HG03103 (cell line): ENCODE data around the gene TRIM42.

Source experiments
- ATAC-seq: cut with Tn5 transposase; IDR thresholded peaks from one replicate; pipeline ENCODE4 v1.9.1; 2021; ENCODE audit warnings: low read depth; ENCODE audit not compliant: unreplicated experiment

Gene TRIM42

GRCh38 chr3:140677764-140678163 is at the start of gene TRIM42:
TSS of gene TRIM42 (plus strand) at chr3:140678064. CDS start at chr3:140678230, 166 bp downstream.
- ATAC-seq = no peak

GRCh38 chr3:140628606-140629005 is 49.3 kb upstream of the TRIM42 start:
- no peak for ATAC-seq

DNA sequence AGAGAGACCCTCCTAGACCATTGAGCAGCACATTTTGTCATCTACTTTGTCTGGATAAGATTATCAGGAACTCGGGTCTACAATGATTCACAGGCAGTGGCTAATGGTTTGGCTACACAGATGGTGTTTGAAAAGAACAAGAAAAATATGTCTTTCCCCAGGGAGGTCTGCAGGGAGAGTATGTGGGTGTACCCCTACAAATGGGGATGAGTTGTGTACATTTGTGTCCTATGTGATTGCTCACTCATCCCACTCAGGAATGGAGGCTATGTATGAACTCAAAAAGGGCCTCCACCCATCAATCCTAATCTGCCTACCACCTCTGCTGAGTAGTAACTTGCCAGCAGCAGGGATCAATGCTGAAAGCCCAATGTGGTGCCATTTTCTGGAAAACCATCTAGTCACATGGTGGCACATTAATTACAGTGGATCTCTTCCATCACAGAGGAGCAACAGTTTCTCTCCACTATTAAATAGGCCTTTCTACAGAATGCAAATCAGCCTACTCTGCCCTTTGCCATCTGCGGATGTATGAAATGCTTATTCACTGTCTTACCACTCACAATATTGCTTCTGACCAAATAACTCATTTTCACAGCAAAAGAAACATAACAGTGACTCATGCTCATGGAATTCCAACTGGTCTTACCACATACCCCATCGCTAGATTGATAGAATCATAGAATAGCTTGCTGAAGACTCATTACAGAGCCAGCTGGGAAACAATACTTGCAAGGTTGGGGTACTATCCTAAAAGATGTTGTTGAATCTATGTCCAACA is 48.3 kb upstream of the TRIM42 start:
- ATAC-seq = no peak

DNA sequence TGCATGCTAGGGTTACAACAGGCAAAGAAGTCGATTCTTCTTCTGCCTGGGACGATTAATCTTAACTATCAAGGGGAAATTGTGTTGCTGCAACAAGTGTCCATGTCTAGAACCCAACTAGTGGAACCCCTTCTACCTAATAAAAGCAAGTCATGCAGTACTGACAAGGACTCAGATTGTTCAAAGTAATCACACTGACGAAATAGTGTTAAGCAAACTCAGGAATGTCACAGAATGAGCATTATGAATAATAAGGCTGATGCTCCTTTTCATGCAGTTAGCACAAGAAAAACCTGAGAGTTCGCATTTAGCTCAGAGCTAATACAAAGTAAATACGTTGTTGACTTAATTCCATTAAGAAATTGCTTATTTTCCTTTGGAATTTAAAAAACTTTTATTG is 47.5 kb upstream of the TRIM42 start:
- ATAC-seq = no peak

DNA sequence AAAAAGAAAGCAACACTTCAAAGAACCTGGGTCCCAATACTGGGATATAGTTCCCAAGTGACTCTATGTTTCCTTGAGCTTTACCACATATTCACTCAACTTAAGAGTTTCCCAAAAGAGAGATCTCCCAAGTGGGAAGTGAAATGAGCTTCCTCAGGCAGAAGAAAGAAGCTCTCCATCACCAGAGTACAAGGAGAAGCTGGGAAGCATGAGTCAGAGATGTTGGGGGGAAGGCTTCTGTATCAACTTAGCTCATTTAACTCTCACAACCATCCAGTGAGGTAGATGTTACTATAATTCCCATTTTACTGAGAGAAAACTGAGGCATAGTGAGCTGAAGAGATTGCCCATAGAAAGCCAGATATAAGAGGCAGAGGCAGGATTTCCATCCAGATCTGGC is 47.0 kb upstream of the TRIM42 start:
- no peak for ATAC-seq

- ATAC-seq = no peak
Observed at GRCh38 chr3:140635276-140635675, 42.6 kb upstream of the TRIM42 start.

DNA sequence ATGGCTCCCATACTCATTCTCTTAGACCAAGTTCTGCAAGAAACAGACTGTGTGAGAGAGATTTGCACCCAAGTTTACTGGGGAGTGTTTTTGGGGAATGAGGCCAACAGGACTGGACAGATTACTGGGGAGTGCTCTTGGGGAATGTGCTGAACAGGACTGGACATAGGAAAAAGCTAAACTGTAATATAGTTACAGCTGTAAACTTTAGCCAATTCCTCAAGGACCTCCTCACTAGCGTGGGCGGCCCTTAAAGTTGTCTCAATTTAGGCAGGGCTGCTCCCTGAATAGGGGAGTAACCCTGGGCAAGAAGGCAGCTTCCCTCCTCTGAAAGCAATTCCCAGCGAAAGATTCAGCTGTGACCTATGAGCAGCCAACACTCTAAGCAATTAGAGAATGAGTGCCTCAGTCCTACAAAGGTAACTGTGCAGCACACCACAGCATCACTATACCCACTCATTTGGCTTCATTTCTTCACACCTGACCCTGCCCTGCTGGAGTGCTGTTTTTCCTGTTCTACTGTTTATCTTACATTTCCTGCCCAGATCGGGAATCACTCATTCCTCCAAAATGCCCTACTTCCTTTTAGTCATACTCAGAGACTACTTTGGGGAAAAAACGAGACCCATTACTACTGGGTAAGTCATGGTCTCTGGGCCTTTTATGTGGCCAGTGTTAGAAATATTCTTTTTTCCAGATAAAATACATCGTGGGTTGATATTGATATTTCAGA is 41.3 kb upstream of the TRIM42 start:
- ATAC-seq = no peak

- no peak for ATAC-seq
Observed at GRCh38 chr3:140651287-140651686, 26.6 kb upstream of the TRIM42 start.

GRCh38 chr3:140655678-140656077 is 22.2 kb upstream of the TRIM42 start:
- ATAC-seq = no peak

DNA sequence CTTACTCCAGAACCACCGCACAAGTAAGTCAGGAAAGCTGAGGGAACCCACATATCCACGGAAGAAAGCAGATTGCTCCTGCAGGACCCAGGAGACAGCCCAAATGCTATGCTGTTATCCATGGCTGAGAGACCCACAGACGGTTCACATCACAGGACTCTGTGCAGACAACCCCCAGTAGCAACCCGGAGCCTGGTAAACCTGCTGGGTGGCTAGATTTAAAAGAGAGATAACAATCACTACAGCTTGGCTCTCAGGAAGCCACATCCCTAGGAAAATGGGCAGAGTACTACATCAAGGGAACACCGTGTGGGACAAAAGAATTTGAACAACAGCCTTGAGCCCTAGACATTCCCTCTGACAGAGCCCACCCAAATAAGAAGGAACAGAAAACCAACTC is 13.8 kb upstream of the TRIM42 start:
- ATAC-seq = no peak

DNA sequence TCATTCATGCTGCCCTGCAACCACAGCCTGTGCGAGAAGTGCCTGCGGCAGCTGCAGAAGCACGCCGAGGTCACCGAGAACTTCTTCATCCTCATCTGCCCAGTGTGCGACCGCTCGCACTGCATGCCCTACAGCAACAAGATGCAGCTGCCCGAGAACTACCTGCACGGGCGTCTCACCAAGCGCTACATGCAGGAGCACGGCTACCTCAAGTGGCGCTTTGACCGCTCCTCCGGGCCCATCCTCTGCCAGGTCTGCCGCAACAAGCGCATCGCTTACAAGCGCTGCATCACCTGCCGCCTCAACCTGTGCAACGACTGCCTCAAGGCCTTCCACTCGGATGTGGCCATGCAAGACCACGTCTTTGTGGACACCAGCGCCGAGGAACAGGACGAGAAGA is 4.7 kb downstream of the TRIM42 start:
- no peak for ATAC-seq

DNA sequence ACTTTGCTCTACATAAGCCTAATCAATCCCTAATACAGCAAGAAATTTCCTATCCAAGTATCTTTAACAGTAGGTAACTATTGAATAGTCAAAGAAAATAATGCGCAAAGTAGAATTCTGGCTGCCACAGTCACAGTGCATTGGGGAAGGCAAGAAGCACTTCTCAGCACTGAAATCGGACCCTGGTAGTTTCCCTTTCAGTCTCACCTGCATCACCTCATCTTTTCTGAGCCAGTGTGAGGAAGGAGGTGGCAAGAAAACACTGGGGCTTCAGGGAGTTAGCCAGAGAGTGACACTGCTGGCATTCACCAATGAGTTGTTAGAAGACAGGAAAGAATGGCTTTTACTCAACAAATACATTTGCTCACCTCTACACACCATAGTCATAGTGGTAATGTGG is 8.3 kb downstream of the TRIM42 start:
- no peak for ATAC-seq

DNA sequence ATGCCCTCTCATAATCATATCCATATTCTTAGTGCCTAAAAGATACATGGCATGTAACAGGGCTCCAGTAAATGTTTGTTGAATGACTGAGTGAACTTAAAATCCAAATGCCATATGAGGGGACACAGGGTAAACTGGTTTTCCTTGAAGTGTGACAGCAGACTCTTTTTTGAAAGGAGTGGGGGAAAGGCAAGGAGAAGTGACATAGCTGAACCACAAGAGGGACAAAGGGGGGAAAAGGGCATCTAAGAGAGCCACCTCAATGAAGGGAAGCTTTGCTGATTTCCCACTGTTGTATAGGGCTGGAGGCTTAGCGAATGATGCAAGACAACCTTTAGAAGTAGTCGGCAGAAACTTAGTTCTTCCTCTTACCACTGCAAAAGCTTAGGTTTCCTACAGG is 9.1 kb downstream of the TRIM42 start:
- no peak for ATAC-seq

DNA sequence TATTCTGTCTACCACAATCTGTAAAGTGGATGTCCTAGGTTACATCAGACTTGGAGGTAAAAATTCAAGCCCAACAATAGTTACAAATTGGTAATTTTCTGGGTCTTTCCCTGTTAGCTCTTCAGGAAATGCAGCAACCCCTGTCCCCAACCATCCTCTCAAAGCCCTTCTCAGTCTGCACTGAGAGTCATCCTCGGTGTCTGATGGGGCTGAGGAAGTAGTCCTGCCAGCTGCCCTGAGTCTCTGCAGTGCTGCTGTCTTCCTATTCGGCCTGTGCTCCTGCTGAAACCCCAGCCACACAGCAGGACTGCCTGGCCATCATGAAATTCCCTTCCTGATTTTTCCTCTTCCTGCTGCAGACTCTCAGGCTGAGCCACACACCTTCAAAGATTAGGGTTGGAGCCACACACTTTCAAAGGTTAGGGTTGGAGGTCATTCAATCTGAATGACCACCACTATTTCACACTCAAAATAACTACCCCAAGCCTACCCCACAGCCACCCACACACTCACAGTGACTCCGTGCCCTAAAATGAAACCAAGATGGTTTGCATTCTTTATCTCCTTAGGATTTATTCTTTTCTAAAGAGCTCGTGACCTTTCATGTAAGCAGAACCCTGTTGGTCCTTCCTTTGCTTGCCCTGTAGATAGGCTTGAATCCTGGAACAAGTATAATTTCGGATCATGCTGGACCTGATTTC is 17.6 kb downstream of the TRIM42 start:
- ATAC-seq = no peak

DNA sequence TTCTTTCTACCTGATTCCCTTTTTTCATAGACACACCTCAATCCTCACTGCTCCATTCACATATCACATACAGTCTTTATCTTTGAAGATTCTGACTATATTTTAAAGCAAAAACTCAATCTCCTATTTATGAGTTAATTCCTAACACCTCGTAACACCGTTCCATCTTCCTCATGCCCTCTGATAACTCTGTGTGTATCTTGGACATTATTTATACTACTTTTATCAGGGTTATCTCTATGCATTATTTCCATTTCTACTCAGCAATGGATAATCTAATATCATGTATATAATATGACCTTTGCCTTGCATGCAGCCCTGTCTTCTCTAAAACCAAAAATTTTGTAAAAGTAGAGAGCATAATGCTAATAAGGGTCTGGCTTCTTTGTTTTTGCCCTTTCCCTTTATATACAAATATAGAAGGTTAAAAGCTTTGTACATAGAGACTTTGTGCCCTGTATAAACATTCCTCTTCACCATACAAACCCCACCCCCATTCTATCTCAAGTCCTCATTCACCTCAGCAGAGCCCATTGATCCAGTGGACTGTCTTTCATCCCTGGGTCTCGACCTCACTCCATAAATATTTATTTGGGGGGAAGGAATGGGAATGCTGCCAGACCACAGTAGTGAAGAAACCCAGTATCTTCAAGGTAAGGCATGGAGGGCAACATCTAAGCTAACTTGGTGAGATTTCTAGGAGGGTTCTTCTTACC is 21.8 kb downstream of the TRIM42 start:
- ATAC-seq = no peak

GRCh38 chr3:140702281-140702680 is 24.4 kb downstream of the TRIM42 start:
- no peak for ATAC-seq

DNA sequence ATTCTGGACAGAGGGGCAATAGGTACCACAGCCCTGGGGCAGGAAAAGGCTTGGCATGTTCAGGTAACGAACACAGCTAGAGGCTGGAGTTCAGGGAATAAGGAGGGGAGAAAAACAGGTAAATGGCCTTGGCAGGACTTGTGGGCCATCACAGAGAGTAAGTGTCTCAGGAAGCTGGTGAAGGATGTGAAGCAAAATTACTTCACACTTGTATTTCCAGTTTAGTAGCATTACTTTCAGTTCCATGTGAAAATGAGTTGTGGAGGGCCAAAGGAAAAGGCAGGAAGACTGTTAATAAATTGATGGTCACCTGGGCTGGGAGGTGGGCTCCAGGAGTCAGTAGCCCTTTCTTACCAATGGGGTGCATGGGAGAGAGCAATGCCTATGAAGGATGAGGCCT is 25.6 kb downstream of the TRIM42 start:
- ATAC-seq = no peak

- no peak for ATAC-seq
Observed at GRCh38 chr3:140704733-140705132, 26.9 kb downstream of the TRIM42 start.

DNA sequence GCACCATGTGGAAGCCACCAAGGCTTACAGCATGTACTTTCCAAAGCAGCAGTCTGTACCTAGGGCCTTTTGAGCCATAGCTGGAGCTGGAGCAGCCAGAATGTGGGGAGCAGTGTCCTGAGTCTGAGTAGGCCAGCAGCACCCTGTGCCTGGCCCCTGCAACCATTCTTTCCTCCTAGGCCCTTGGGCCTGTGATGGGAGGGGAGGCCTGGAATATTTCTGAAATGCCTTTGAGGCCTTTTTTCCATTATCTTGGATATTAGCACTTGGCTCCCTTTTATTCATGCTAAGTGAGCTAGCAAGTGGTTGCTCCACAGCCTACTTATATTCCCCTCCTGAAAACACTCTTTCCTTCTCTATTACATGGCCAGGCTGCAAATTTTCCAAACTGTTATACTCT is 28.1 kb downstream of the TRIM42 start:
- ATAC-seq = no peak

DNA sequence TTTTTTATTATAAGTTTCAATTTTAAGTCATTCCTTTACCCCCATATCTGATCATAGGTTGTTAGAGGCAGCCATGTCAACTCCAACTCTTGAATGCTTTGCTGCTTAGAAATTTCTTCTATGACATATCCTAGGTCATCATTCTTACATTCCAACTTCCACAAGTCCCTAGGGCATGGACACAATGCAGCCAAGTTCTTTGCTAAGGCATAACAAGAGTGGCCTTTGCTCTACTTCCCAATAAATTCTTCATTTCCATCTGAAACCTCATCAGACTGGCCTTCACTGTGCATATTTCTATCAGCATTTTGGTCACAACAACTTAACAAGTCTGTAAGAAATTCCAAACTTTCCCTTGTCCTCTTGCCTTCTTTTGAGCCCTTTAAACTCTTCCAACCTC is 28.5 kb downstream of the TRIM42 start:
- no peak for ATAC-seq

GRCh38 chr3:140708815-140709214 is 31.0 kb downstream of the TRIM42 start:
- no peak for ATAC-seq
